Mucosa of stomach (tissue), 1 donor: ENCODE data around the gene RNF214.
A peak's percentile ranks its signal among the peaks of the same experiment; 100 is the strongest.
"Not testable (repeated sequence)": the region's sequence is repeated elsewhere in the genome, so short reads cannot be mapped to it uniquely, and the experiment has no call there.

Experiments used
- H3K27me3 ChIP-seq: one replicate; pipeline ENCODE4 v1.7.0; 2013; ENCODE audit warnings: mild to moderate bottlenecking, low read length; ENCODE audit not compliant: control insufficient read depth, insufficient read depth
- H3K36me3 ChIP-seq: one replicate; pipeline ENCODE4 v1.7.0; 2013; ENCODE audit warnings: low read length; ENCODE audit not compliant: control insufficient read depth, insufficient read depth
- H3K4me1 ChIP-seq: one replicate; pipeline ENCODE4 v1.7.0; 2013; ENCODE audit warnings: mild to moderate bottlenecking, low read length; ENCODE audit not compliant: control insufficient read depth, insufficient read depth
- H3K4me3 ChIP-seq: one replicate; pipeline ENCODE4 v1.7.0; 2013; ENCODE audit warnings: low read length
- H3K9ac ChIP-seq: one replicate; pipeline ENCODE4 v1.7.0; 2013; ENCODE audit warnings: mild to moderate bottlenecking, low read length, moderate library complexity
- H3K9me3 ChIP-seq: one replicate; pipeline ENCODE4 v1.7.0; 2013; ENCODE audit warnings: mild to moderate bottlenecking, low read length, moderate library complexity; ENCODE audit not compliant: control insufficient read depth
- donor health status: Pancreatic carcinoma.

Gene RNF214

GRCh38 chr11:117232092-117232878 lies at the start of gene RNF214:
RNF214 (plus strand) TSS chr11:117232671; CDS start chr11:117234273, 1,602 bp downstream.
- Histone ChIP-seq H3K27me3 (no peaks in the 10 kb centered on the region), H3K9me3 (no peaks in the 10 kb centered on the region), H3K9ac (peak within 1 kb of the TSS; percentile 99), H3K4me1 (peaks cover 26% of the 10 kb centered on the region), H3K36me3 (peaks cover 22% of the 10 kb centered on the region), H3K4me3 (peak within 1 kb of the TSS; percentile 89)

- H3K27me3 ChIP-seq, H3K9me3 ChIP-seq, H3K4me3 ChIP-seq, H3K9ac ChIP-seq: not testable (repeated sequence)
- peaks cover 15% of the 10 kb centered on the region for H3K36me3 ChIP-seq
- peaks cover 75% of the 10 kb centered on the region for H3K4me1 ChIP-seq
Observed at GRCh38 chr11:117183178-117183577, 49.3 kb upstream of the RNF214 start.

- Histone ChIP-seq H3K4me1 (peaks cover 77% of the 10 kb centered on the region), H3K27me3 (no peaks in the 10 kb centered on the region), H3K9ac (no peak overlapping the region), H3K9me3 (no peaks in the 10 kb centered on the region), H3K36me3 (peaks cover 15% of the 10 kb centered on the region), H3K4me3 (no peak overlapping the region)
Observed at GRCh38 chr11:117183724-117184349, 48.6 kb upstream of the RNF214 start.

- Histone ChIP-seq H3K4me3 (no peak overlapping the region), H3K27me3 (no peaks in the 10 kb centered on the region), H3K4me1 (peaks cover 80% of the 10 kb centered on the region), H3K9ac (peak overlapping the region; percentile 1), H3K36me3 (peaks cover 29% of the 10 kb centered on the region), H3K9me3 (no peaks in the 10 kb centered on the region)
Observed at GRCh38 chr11:117185736-117186430, 46.6 kb upstream of the RNF214 start.

GRCh38 chr11:117186431-117186761 lies 46.1 kb upstream of the RNF214 start:
- peaks cover 29% of the 10 kb centered on the region for H3K36me3 ChIP-seq
- no peak overlapping the region for H3K4me3 ChIP-seq
- H3K27me3 ChIP-seq: no peaks in the 10 kb centered on the region
- H3K9ac ChIP-seq: peak overlapping the region; percentile 1
- H3K4me1 ChIP-seq: peaks cover 74% of the 10 kb centered on the region
- H3K9me3 ChIP-seq: no peaks in the 10 kb centered on the region

- Histone ChIP-seq H3K4me3 (no peak overlapping the region), H3K9ac (peak overlapping the region; percentile 48), H3K36me3 (peaks cover 29% of the 10 kb centered on the region), H3K27me3 (no peaks in the 10 kb centered on the region), H3K9me3 (no peaks in the 10 kb centered on the region), H3K4me1 (peaks cover 68% of the 10 kb centered on the region)
Observed at GRCh38 chr11:117187007-117187406, 45.5 kb upstream of the RNF214 start.

GRCh38 chr11:117187428-117187798 lies 45.1 kb upstream of the RNF214 start:
- H3K4me1 ChIP-seq: peaks cover 64% of the 10 kb centered on the region
- H3K36me3 ChIP-seq: peaks cover 29% of the 10 kb centered on the region
- H3K9me3 ChIP-seq: no peaks in the 10 kb centered on the region
- H3K27me3 ChIP-seq: no peaks in the 10 kb centered on the region
- no peak overlapping the region for H3K9ac ChIP-seq
- no peak overlapping the region for H3K4me3 ChIP-seq

- Histone ChIP-seq H3K9ac (peak overlapping the region; percentile 4), H3K4me3 (no peak overlapping the region), H3K36me3 (peaks cover 34% of the 10 kb centered on the region)
Observed at GRCh38 chr11:117187799-117188481, 44.5 kb upstream of the RNF214 start.

GRCh38 chr11:117188620-117189081 lies 43.8 kb upstream of the RNF214 start:
- peaks cover 38% of the 10 kb centered on the region for H3K36me3 ChIP-seq
- peak overlapping the region; percentile 4 for H3K9ac ChIP-seq

More at GRCh38 chr11:117187799-117188481, 44.5 kb upstream of the RNF214 start:
- H3K4me1 ChIP-seq: peaks cover 65% of the 10 kb centered on the region
- H3K27me3 ChIP-seq: no peaks in the 10 kb centered on the region
- no peaks in the 10 kb centered on the region for H3K9me3 ChIP-seq

GRCh38 chr11:117189191-117189940 lies 43.1 kb upstream of the RNF214 start:
- H3K36me3 ChIP-seq: peaks cover 38% of the 10 kb centered on the region
- H3K9ac ChIP-seq: no peak overlapping the region
- H3K4me3 ChIP-seq: no peak overlapping the region
- H3K4me1 ChIP-seq: peaks cover 66% of the 10 kb centered on the region
- H3K9me3 ChIP-seq: no peaks in the 10 kb centered on the region
- H3K27me3 ChIP-seq: no peaks in the 10 kb centered on the region

More at GRCh38 chr11:117188620-117189081, 43.8 kb upstream of the RNF214 start:
- H3K4me1 ChIP-seq: peaks cover 68% of the 10 kb centered on the region
- no peaks in the 10 kb centered on the region for H3K9me3 ChIP-seq
- no peak overlapping the region for H3K4me3 ChIP-seq
- H3K27me3 ChIP-seq: no peaks in the 10 kb centered on the region

- Histone ChIP-seq H3K9me3 (no peaks in the 10 kb centered on the region), H3K27me3 (no peaks in the 10 kb centered on the region), H3K9ac (no peak overlapping the region), H3K36me3 (peaks cover 38% of the 10 kb centered on the region), H3K4me3 (no peak overlapping the region), H3K4me1 (peaks cover 69% of the 10 kb centered on the region)
Observed at GRCh38 chr11:117189941-117190544, 42.4 kb upstream of the RNF214 start.
